ENCODE measurements around the gene COL4A3. TPM values are rescaled to one million over a fixed set of nuclear protein-coding genes. Genes with fewer than 3 reads are reported as not detected.

The COL4A3 gene
- total RNA-seq, 2 donors from 2014 or later = 0.42 to 0.76 TPM

DNA sequence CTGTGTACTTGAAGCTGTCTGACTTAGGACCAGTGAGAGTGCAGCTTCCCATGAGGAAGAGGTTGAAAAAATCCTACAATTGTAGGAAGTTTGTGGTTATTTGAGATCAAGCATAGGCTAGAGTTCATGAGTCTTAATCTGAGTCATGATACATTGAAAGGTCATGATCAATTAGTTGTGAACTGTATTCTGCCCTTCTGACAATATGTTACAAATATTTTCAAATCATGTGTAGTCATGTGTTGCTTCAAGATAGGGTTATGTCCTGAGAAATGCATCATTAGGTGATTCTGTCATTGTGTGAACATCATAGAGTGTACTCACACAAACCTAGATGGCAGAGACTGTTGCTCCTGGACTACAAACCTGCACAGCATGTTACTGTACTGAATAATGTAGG, 92.2 kb downstream of the COL4A3 start:
- DNase-seq (ENCODE audit: low spot score) = no peak
- intact Hi-C loops (cut with DNase I) = no loop called here

DNA sequence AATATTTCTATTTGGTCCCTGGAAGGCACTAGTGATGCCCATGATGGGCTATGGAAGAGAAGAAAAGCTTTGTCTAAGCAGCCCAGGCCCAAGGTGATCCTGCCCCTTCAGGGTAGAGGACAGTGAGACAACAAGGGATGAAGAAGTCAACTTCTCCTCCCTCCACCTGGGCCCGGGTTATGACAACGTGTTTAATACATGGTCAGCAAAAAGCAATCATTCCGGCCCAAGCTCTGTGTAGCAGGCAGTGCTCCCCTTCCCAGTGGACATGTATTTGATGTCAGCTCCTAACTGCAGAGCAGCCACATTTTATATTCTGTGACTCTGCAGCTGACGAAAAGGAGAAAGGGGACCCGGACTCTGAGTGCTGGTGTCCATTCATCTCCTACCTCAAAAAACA, 93.4 kb downstream of the COL4A3 start:
- DNase-seq (ENCODE audit: low spot score) = no peak
- intact Hi-C loops (cut with DNase I) = no loop called here

DNA sequence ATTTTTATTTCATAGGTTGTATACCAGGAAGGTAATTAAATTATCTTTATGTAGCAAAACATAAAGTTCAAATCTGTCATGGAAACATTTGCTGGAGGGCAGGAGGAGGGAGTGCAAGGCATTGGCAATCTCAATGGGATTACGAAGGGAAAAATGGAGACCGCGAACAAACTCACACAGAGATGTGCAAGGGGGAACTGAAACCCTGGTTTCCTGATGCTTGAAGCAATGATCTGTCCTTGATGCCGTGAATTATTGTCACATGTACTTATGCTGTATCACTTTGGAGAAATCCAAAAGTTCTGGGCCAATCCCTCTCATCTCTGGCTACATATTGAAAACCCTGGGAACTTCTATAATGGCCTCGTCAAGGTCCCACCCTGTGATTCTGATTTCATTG, 95.6 kb downstream of the COL4A3 start:
- intact Hi-C loops (cut with DNase I) = no loop called here
- no peak for DNase-seq (ENCODE audit: low spot score)

DNA sequence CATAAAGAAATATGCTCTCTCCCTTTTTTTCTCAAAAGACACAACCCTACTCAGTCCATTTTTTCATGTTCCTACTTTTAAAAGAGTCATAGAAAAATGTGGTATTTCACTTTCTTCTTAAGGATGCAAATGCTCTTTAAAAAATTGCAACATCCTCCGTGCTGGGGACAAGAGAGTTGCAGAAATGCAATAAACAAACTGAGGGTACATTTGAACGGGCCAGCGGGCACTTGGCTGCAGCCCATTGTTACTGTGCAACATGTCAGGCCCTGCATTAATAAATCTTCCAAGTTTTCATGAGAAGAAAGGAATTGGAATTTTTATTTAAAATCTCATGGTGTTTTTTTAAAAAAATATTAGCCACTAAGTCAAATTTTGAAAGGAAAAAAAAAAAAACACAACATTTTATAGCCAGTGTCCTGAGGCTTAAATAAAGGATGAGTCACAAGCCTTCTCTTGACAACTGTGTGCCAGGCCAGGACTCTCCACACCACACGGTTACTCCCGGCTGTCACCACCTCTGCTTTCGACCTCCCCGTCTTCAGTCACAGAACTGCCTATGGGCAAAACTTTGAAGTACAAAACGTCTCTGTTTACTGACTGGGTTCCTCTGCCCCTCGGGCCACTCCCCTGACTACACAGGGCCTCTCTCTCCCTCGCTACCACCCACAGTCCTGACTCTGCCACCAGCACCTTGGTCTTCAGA, 103.1 kb downstream of the COL4A3 start:
- intact Hi-C loops (cut with DNase I) = no loop called here
- no peak for DNase-seq (ENCODE audit: low spot score)

DNA sequence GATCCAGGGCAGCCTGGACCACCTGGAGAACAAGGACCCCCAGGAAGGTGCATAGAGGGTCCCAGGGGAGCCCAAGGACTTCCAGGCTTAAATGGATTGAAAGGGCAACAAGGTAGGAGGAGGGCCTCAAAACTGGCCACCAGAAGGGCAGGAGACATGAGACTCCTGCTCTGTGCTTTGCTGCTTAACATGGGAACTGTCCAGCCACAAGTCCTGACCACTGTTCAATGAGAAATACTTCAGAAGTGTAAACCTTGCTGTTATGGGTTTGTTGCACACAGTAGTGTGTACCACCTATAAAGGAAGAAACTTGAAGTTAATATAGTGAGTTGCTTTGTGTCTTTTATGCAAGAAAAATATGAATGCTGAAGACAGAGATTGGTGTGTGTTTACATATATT, 116.5 kb downstream of the COL4A3 start:
- intact Hi-C loops (cut with DNase I) = no loop called here

DNA sequence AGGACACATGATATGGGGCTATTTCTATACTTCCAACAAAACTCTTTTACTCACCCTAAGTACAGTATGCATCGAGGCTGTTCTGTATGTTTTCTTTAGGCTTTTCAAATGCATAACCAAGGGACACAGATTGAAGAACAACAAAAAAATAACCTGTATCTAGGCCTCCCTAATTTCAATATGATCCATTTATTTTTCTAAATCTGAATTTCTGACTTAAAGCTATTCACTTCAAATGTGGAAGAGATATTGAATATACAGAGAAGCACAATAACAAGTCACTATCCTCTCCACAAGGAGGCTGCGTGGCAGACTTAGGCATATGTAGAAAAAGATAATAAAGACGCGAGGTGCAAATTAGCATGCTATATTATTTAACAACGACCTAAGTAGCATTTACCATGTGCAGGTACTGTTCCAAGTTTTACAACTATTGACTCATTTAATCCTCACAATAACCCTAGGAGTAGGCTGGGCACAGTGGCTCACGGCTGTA, 121.4 kb downstream of the COL4A3 start:
- intact Hi-C loops (cut with DNase I) = no loop called here
- DNase-seq (ENCODE audit: low spot score) = no peak

More for the DNA sequence above, 116.5 kb downstream of the COL4A3 start:
- no peak for DNase-seq (ENCODE audit: low spot score)

DNA sequence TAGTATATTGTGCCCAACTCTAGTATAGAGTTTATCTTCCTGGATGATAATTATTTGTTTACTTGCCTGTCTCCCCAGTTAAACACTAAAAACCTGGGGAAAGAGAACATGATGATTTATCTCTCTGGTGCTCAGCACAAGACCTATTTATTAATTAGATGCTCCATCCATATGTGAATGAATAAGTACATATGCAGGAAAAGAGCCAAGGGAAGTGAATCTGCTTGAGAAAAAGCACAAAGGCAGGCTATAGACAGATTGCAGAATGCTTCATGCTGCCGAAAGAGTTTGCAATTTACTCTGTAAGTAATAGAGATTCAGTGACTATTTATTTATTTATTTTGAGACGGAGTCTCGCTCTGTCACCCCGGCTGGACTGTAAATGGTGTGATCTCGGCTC, 123.3 kb downstream of the COL4A3 start:
- intact Hi-C loops (cut with DNase I) = no loop called here
- no peak for DNase-seq (ENCODE audit: low spot score)

DNA sequence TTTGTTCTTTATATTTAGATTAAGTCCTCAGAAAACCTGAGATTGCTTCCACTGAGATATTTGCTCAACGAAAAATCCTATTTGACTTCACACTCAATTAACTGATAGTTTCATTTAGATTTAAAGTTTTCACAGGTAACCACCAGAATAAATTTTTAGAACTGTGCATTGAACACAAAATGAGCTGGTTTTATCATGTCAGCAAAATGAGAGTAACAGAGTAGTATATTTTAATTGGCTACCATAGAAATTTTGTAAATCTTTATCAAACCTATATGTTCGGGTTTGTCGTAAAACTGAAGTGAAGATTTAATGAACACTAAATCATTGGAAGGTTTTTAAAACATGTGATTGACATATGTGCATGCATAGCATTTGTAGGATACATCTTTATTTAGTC, 127.9 kb downstream of the COL4A3 start:
- intact Hi-C loops (cut with DNase I) = no loop called here

DNA sequence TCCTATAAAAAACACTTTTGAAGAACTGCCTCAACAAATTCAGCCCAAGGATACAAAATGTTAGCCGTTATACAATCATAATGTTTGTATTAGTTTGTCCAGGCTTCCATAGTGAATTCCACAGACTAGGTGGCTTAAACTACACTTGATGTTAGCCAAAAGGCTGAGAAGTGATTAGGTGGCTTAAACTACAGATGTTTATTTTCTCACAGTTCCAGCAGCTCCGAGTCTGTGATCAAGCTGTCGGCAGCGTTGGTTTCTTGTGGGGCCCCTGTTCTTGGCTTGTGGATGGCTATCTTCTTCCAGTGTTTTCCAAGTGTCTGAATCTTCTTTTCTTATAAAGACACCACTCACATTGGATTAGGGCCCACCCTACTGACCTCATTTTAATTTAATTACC, 129.1 kb downstream of the COL4A3 start:
- intact Hi-C loops (cut with DNase I) = no loop called here
- DNase-seq (ENCODE audit: low spot score) = no peak

More for the DNA sequence above, 127.9 kb downstream of the COL4A3 start:
- no peak for DNase-seq (ENCODE audit: low spot score)

DNA sequence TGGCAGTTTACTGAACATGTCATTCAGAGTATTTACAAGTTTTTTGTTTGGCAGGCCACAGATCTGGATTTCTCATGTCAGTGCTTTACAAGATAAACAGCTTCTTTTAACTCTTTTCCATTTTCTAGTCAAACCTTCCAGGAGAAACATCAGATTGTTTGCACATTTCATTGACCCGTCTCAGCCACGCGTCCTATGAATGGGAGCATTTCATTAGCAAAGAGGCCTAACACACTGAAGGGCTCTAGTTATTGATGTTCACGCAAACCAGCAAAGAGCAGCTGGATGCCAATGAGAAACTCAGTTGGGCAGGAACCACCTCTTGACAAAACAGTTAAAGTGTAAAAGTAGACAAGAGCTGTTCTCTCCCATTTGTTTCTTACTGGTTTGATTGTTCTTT, 131.4 kb downstream of the COL4A3 start:
- DNase-seq (ENCODE audit: low spot score) = no peak
- intact Hi-C loops (cut with DNase I) = no loop called here

DNA sequence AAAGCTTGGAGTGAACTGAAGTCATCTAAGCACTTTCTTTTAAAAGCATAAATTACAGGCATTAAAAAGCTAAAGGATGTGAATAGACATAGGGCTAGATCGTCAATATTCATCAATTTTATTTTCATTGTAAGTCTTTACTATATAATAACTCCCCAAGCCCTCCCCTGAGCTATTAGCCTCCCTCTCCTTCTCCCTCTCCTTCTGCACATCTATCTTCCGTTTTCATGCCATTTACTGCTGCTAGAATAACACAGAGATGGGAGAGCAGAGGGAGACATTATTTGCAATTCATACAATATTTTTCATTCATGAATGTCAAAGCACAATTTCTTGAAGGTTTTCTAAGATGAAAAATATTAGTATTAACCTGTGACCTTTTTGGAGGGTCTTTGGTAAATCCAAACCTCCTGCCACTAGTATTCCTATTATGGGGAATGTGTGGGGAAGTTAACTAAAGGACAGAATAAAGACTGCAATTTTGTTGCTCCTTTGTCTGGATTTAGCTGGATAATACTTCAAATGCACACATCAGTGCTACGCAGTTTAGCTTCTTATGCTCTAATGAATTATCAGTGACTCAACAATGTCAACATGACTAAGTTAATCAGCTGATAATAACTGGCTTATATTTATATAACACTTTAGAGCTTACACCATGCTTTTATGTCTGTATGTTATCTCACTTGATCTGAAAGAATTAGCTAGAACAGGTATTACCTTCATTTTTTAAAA, 132.4 kb downstream of the COL4A3 start:
- intact Hi-C loops (cut with DNase I) = no loop called here
- no peak for DNase-seq (ENCODE audit: low spot score)

DNA sequence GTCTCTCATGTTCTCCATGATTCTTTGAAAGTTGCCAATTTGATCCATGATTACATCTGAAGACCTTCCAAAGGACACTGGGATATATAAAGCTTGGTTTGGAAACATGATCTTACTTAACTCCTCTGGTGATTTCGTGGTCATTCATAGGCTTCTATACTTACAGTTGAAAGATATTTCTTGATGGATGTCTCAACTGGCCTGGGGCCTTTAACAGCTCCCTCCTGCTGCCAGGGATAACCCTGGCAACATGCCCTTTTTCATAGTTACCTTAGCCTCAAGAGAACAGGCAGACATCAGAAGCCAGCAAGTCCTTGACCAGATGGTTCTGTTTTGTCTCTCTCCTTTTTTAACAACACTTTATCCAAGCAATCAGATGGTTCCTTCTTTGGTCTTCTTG, 137.1 kb downstream of the COL4A3 start:
- DNase-seq (ENCODE audit: low spot score) = no peak
- intact Hi-C loops (cut with DNase I) = no loop called here

DNA sequence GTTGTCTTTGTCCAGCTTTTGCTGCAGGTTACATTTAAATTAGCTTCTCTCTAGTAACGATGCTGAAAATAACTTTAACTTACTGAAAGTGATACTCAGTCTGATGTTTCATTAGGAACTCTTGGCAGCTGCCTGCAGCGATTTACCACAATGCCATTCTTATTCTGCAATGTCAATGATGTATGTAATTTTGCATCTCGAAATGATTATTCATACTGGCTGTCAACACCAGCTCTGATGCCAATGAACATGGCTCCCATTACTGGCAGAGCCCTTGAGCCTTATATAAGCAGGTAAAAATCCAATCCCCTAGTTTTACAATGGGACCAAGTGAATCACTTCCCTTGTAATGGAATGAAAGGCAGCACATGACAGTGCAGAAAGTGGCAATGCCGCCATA, 144.4 kb downstream of the COL4A3 start:
- no peak for DNase-seq (ENCODE audit: low spot score)
- intact Hi-C loops (cut with DNase I) = no loop called here

DNA sequence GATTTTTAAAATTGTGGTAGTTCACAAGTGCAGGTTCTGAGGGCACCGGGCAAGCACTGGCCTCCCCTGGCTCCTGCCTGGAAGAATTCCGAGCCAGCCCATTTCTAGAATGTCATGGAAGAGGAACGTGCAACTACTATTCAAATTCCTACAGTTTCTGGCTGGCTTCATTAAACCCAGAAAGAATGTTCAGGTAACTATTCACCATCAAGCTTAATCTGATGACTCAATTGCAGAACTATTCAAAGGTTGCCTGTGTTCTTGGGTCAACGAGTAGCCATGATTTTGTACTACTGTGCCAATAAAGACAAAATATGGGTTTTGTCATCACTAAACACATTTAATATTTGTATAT, 146.3 kb downstream of the COL4A3 start:
- intact Hi-C loops (cut with DNase I) = no loop called here

DNA sequence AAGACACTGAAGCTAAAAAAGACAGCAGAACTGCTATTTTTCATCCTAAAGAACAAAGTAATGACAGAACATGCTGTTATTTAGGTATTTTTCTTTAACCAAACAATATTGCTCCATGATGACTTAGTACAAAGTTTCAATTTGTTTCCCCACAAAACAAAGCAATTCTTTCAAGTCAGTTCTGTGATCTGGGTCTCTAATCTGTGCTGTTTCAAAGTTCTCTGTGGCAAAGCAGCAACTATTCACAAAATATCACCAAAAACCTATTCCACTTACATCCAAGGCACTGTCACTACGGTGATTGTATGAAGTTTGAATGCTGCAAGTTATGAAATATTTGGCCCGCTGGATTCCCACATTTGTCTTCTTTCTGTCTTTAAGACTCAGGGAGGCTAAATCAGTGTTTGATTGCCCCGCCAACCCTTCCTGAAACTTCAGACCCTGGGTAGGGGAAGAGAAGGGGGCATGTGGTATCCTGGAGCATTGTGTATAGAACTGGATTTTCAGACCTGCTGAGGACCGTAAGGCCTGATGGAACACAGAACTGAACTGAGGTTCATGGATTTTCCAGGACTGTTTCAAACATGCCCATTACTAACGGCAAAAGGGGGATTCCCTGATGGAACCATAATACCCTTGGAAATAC, 147.6 kb downstream of the COL4A3 start:
- no peak for DNase-seq (ENCODE audit: low spot score)
- intact Hi-C loops (cut with DNase I) = no loop called here

More for the DNA sequence above, 146.3 kb downstream of the COL4A3 start:
- no peak for DNase-seq (ENCODE audit: low spot score)

DNA sequence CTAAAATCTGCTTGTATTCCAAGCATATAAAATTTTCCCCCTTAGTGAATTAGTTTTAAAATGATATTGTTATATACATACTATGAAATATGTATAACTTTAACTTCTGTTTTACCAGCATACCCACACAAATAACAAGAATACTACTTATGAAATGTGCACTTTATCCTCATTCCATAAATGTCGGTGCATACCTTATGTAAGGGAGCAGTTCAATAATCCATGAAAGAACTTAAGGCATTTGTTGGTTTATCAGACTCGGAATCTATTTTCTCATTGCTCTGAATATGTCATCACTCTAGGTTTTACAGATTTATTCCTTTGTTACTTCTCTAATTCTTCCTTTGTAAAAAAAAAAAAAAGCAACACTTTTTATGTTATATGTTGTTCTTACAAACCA, 148.2 kb downstream of the COL4A3 start:
- intact Hi-C loops (cut with DNase I) = no loop called here
- DNase-seq (ENCODE audit: low spot score) = no peak

DNA sequence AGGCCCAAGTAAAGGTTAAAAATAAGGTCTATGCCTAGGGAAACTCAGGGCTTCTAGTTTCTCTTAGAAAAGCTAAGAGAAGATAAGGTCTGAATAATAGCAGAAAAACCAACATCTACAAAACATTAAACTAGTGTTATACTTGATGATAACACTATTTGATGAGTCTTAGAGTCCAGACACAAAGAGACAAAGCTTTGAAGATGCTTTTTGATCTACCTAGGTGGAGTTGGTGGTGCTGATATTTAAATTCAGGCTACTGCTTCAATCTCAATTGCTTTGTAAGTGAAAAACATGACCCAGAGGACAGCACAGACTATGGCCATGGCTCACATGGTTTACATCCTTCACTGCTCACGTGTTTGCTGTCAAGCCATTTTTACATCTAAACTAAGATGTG, 148.9 kb downstream of the COL4A3 start:
- intact Hi-C loops (cut with DNase I) = no loop called here
- DNase-seq (ENCODE audit: low spot score) = no peak

DNA sequence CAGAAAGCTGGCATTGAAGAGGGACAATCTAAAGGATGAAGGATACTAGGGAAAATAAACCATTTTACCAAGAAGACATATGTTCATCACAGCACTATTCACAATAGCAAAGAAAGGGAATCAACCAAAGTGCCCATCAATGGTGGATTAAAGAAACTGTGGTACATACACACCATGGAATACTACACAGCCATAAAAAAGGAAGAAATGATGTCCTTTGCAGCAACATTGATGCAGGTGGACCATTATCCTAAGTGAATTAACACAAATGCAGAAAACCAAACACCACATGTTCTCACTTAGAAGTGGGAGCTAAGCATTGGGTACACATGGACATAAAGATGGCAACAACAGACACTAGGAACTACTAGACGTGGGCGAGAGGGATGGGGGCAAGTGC, 153.4 kb downstream of the COL4A3 start:
- intact Hi-C loops (cut with DNase I) = no loop called here
- no peak for DNase-seq (ENCODE audit: low spot score)

DNA sequence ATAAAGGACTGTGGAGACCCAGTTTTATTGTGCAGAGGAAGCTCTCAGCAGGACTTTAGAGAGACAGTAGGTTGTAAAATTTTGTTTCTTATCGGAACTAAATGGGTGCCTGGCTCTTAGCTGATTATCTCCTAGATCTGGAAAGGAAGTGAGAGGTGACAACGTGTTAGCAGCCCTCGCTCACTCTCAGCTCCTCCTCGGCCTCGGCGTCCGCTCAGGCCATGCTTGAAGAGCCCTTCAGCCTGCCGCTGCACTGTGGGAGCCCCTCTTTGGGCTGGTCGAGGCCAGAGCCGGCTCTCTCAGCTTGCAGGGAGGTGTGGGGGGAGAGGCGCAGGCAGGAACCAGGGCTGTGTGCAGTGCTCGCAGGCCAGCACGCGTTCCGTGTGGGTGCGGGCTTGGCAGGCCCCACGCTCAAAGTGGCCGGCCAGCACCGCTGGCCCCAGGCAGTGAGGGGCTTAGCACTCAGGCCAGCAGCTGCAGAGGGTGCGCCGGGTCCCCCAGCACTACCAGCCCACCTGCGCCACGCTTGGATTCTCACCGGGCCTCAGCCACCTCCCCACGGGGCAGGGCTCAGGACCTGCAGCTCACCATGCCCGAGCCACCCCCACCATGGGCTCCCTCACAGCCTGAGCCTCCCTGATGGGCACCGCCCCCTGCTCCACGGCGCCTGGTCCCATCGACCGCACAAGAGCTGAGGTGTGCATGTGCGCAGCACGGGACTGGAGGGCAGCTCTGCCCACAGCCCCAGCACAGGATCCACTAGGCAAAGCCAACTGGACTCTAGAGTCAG, 156.1 kb downstream of the COL4A3 start:
- intact Hi-C loops (cut with DNase I) = no loop called here

More for the DNA sequence above, 156.1 kb downstream of the COL4A3 start:
- no peak for DNase-seq (ENCODE audit: low spot score)
